ENCODE measurements around the gene MUC5AC.

GRCh38 chr11:1199751-1200610 lies 42.2 kb downstream of the MUC5AC start:
- TF ChIP-seq CTCF (IDR thresholded peaks at IDR 0.05) (no peak), POLR2AphosphoS5 (IDR thresholded peaks at IDR 0.05) (no peak), POLR2A (IDR thresholded peaks at IDR 0.05; ENCODE audit: low read depth) (no peak)
